Subcutaneous adipose tissue (tissue), 4 donors: ENCODE measurements around the gene IFT27. TPM values are rescaled to one million over a fixed set of nuclear protein-coding genes. Genes with fewer than 3 reads are reported as not detected.

Experiments used
- total RNA-seq, 4 donors: library from RNA; depleted of rRNA; stranded (reverse); fragments of >200 nt; gene quantifications; one replicate each; pipeline ENCODE4 v1.1.0, GENCODE V29; 2016
- TF ChIP-seq, protein P1 (sequence below): fragments of 450-650 bp; IDR thresholded peaks from one replicate; pipeline ENCODE4 v1.5.1; 2016; ENCODE audit warnings: low read depth, mild to moderate bottlenecking, control low read depth, antibody characterized with exemption, moderate library complexity

IFT27 gene
- total RNA-seq, 4 donors from 2014 or later: 10.7 to 15.9 (median 15.1) TPM

DNA sequence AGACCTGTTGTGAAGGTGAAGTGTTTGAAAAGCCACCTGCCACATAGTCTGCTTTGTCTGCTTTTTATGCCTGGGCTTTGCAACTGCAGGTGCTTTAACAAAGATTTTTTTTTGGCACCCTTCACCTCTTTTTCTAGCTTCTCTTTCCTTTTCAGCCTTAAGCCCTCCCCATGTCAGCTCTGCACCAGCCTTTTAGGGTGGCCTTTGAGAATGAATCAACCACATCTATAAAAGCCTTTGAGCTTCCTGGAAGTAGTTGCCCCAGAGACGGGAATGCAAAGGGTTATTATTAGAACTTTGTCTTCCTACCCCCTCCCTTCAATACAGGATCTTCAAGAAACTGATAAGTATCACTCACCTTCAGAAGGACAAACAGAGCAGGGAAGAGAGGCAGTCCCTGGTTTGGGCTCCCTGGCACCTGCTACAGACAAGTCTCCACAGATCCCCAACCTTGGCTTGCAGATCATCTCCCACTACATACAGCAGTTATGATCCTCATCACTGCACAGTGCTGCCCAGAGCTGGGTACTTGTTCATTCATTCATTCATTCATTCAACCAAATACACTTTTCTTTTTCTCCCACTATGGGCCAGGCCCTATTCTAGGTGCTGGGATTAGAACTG, 32.9 kb upstream of the IFT27 start:
- TF ChIP-seq, protein P1, sequence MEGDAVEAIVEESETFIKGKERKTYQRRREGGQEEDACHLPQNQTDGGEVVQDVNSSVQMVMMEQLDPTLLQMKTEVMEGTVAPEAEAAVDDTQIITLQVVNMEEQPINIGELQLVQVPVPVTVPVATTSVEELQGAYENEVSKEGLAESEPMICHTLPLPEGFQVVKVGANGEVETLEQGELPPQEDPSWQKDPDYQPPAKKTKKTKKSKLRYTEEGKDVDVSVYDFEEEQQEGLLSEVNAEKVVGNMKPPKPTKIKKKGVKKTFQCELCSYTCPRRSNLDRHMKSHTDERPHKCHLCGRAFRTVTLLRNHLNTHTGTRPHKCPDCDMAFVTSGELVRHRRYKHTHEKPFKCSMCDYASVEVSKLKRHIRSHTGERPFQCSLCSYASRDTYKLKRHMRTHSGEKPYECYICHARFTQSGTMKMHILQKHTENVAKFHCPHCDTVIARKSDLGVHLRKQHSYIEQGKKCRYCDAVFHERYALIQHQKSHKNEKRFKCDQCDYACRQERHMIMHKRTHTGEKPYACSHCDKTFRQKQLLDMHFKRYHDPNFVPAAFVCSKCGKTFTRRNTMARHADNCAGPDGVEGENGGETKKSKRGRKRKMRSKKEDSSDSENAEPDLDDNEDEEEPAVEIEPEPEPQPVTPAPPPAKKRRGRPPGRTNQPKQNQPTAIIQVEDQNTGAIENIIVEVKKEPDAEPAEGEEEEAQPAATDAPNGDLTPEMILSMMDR: no peak

DNA sequence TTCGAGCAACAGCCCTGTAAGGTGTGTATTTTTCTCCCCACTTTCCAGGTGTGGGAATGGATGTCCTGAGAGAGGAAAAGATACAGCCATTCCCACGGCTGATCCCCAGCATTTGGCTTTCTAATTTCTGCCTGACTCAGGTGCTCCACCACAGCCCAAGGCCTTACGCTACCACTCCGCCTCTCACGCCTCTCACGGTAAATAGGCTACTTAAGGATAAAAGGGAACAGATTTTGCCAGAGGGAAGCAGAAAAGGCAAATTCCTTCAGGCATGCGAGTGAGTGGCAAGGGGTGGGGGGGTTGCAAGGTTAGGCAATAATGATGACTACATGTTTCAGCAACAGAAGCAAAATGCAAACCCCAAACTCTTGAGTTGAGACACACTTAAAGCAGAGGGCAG, 31.7 kb upstream of the IFT27 start:
- TF ChIP-seq, protein P1: no peak

DNA sequence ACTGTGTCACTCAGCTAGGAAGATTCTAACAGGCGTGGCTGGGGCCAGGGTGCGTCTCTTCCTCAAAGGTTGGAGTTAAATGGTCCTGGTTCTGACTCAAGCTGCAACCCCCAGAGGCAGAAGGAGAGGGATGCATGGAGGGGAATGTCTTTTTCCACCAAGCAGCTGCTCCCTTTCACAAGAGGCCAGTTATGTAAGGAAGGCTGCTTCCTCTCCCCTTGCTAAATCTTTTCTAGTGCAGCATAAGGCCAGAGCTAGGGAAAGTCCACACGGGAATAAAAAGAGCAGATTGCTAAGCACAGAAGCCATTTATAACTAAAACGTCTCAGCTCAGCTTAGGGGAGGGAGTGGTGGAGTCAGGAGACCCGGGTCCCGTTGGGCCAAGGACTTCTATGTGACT, 30.9 kb upstream of the IFT27 start:
- TF ChIP-seq, protein P1: no peak

DNA sequence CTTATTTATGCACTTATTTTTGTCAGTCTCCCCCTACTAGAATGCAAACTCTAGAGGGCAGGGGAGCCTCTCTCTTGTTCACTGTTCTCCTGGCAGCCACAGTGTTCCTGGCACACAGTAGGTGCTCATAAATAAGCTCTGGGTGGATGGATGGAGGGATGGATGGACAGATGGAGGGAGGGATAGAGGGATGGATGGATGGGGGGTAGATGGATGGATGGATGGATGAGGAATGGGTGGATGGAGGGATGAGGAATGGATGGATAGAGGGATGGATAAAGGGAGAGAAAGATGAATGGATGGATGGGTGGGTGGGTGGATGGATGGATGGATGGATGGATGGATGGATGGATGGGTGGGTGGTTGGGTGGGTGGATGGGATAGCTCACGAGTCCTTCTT, 27.4 kb upstream of the IFT27 start:
- TF ChIP-seq, protein P1: no peak

DNA sequence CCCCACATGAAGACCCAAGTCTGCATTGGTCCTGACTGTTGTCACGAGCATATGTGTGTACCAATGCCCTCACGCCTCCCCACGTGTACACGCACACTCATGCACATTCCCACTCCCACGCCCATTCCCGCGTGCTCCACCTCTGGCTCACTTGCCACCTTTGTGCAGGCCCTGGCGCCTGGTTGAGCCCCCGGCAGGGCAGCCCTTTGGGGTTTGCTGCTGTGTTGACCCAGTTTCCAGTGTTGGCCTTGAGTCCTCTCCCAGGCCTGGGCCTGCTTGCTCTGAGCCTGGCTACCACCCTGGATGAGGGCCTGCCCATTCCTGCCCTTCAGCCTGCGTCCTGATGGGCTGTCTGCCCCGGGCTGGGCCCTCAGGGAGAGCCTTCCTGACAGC, 22.8 kb upstream of the IFT27 start:
- TF ChIP-seq, protein P1: no peak

DNA sequence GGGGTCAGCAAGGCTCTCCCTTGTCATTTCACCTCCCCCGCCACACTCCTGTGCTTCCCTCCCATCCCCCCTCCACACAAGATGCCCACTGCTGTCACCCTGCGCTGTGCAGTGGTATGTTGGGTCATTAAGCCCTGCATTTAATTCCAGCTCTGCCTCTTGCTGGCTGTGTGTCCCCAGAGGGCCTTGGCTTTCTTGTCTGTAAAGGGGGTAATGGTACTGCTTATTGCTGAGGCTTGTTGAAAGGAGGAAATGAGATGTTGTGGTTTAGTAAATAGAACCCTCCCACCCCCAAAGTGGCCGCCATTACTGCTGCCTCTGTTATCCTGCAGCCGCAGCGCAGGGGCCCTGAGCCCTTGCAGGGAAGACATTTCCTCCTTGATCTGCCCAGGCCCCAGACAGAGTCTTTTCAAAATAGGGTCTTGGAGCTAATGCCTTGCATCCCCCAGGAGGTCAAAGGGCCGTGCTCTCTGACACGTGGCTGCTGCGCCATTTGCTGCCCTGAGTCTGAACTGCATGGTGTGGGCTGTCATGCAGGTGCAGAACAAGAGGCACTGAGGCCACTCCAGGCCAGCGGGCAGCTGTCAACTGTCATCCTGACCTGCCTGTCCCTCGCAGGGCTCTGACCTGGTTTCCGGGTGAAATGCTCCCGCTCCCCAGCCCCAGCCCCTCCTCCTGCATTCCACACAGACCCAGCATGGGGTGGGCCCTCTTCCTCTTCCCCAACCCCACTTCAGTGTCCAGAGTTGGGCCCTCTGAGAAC, 22.2 kb upstream of the IFT27 start:
- TF ChIP-seq, protein P1: no peak

DNA sequence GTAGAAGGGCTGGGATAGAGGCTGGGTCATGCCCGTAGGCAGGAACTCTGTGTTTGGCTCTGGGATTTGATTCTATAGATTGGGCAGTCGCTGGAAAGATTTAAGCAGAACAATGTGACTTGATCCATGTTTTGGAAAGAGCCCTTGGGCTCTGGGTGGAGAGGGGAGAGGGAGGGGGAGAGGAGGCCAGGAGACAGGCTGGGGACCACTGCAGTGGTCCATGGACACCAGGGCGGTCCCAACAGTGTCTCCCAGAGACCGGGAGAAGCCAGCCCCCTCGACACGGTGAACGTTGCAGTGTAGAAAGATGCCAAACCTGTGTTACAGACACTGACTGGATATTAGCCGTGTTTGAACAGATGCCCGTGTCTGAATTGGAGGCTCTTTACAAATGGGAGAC, 21.5 kb upstream of the IFT27 start:
- TF ChIP-seq, protein P1: no peak
